ENCODE data around the gene FBXL5. TPM values are rescaled to one million over a fixed set of nuclear protein-coding genes. Genes with fewer than 3 reads are reported as not detected.
"Not testable (repeated sequence)": the region's sequence is repeated elsewhere in the genome, so short reads cannot be mapped to it uniquely, and the experiment has no call there.

Gene FBXL5
- total and polyA plus RNA-seq, 2 donors (not counting 1 experiment from before 2014, with no cell fraction given), result 21.2 to 41.0 TPM

DNA sequence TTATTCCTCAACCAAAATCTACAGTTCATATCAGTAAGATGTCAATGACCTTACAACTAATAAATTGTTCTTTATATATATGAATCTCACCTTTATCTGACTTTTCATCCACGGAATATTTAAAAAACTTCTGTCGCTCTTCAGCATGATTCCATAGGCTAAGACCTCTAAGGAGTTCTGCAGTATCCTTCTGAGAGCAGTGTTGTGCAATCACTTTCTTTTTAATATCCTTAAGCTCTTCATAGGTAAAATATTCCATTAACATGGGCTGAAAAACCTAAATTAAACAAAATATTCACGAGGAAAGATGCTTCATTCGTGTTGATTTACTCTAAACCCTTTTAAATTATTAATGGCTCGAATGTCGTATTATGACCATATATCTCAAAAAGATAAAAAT is 16.7 kb downstream of the FBXL5 start:
- DNase-seq (no peak), ATAC-seq (ENCODE audit: low read depth) (no peak)
- intact Hi-C loops (cut with micrococcal nuclease), result no loop called here
- H3K4me3 Mint-ChIP-seq, result no peak overlapping the region
- POLR2A ChIA-PET, result no interaction called here
- no CpG with 5 or more reads among the region's 6 CpGs for WGBS (ENCODE audit: insufficient coverage)
- Histone ChIP-seq H3K36me3 (replicated peaks in 1 of 2; ENCODE audit: control extremely low read depth in 1 of 2, control insufficient read depth in 1 of 2, extremely low read depth in 1 of 2, insufficient read depth in 2 of 2, low read length in 1 of 2) (peaks cover 4 to 31% of the 10 kb centered on the region in 2 experiments), H3K9me3 (ENCODE audit: control extremely low read depth in 1 of 3, control insufficient read depth in 2 of 3, insufficient read depth in 1 of 3, low read length in 2 of 3) (no peaks in the 10 kb centered on the region), H3K27me3 (replicated peaks in 1 of 4; ENCODE audit: control extremely low read depth in 1 of 4, control insufficient read depth in 3 of 4, insufficient read depth in 4 of 4, low read length in 3 of 4) (no peaks in the 10 kb centered on the region), H3K4me2 (replicated peaks; ENCODE audit: low read depth, low read length, poor library complexity, severe bottlenecking) (no peak overlapping the region), H3K27ac (ENCODE audit: low read length in 2 of 2) (no peak overlapping the region), H3K9ac (ENCODE audit: low read length) (no peak overlapping the region), H3K4me1 (ENCODE audit: control insufficient read depth in 2 of 2, insufficient read depth in 2 of 2, low read length in 2 of 2) (no peaks in the 10 kb centered on the region), H3K79me2 (ENCODE audit: control insufficient read depth, insufficient read depth, low read length) (peaks cover 22% of the 10 kb centered on the region), H4K20me1 (ENCODE audit: control insufficient read depth, insufficient read depth, low read length, poor library complexity, severe bottlenecking) (peaks cover 16% of the 10 kb centered on the region), H3K4me3 (ENCODE audit: control extremely low read depth in 1 of 5, extremely low read depth in 1 of 5, insufficient read depth in 1 of 5, low read depth in 2 of 5, low read length in 4 of 5) (no peak overlapping the region), H2AFZ (ENCODE audit: insufficient read depth, low read depth, low read length, poor library complexity, severe bottlenecking) (no peak overlapping the region)
- H3K27me3 Mint-ChIP-seq, result no peaks in the 10 kb centered on the region
- no peak overlapping the region for H3K27ac Mint-ChIP-seq
- peaks cover 1% of the 10 kb centered on the region for H3K4me1 Mint-ChIP-seq
- CTCF ChIA-PET, result interaction anchor here (1.1 kb wide), 1 partner anchor 11 kb away, joined by 3 read pairs; no protein-coding TSS in a partner anchor
- H3K9me3 Mint-ChIP-seq (ENCODE audit: insufficient read depth), result no peaks in the 10 kb centered on the region
- TF ChIP-seq, protein P1, sequence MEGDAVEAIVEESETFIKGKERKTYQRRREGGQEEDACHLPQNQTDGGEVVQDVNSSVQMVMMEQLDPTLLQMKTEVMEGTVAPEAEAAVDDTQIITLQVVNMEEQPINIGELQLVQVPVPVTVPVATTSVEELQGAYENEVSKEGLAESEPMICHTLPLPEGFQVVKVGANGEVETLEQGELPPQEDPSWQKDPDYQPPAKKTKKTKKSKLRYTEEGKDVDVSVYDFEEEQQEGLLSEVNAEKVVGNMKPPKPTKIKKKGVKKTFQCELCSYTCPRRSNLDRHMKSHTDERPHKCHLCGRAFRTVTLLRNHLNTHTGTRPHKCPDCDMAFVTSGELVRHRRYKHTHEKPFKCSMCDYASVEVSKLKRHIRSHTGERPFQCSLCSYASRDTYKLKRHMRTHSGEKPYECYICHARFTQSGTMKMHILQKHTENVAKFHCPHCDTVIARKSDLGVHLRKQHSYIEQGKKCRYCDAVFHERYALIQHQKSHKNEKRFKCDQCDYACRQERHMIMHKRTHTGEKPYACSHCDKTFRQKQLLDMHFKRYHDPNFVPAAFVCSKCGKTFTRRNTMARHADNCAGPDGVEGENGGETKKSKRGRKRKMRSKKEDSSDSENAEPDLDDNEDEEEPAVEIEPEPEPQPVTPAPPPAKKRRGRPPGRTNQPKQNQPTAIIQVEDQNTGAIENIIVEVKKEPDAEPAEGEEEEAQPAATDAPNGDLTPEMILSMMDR (IDR thresholded peaks at IDR 0.05), result no peak
- no peak for TF ChIP-seq EZH2 (IDR thresholded peaks at IDR 0.05; ENCODE audit: borderline replicate concordance, insufficient read depth, low read depth, low read length, poor library complexity, severe bottlenecking)

DNA sequence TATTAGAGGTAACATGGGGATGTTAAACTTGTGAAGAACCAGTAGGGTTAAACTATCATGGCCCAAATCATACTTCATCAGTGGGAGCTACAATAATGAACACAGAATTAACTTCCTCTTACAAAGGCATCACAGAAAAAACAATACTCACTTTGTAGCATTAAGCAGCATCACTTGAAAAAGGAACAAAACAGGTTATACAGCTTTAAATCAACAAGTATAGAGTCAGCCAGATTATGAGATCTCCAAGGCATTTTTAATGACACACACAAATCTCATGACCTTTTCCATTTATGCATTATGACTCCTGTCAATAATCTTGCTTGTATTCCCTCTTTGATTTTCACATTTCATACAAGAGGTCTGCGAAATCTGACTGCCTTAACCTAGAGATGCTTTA is 18.3 kb downstream of the FBXL5 start:
- peaks cover 4 to 37% of the 10 kb centered on the region in 2 experiments for H3K36me3 ChIP-seq (replicated peaks in 1 of 2; ENCODE audit: control extremely low read depth in 1 of 2, control insufficient read depth in 1 of 2, extremely low read depth in 1 of 2, insufficient read depth in 2 of 2, low read length in 1 of 2)
- no peak for TF ChIP-seq EZH2 (IDR thresholded peaks at IDR 0.05; ENCODE audit: borderline replicate concordance, insufficient read depth, low read depth, low read length, poor library complexity, severe bottlenecking)
- TF ChIP-seq, protein P1 (IDR thresholded peaks at IDR 0.05), result no peak
- no peak overlapping the region for H3K9ac ChIP-seq (ENCODE audit: low read length)
- no peaks in the 10 kb centered on the region for H3K4me1 ChIP-seq (ENCODE audit: control insufficient read depth in 2 of 2, insufficient read depth in 2 of 2, low read length in 2 of 2)
- no peak overlapping the region for H3K4me3 ChIP-seq (ENCODE audit: control extremely low read depth in 1 of 5, extremely low read depth in 1 of 5, insufficient read depth in 1 of 5, low read depth in 2 of 5, low read length in 4 of 5)
- DNase-seq, result no peak
- ChIA-PET CTCF (no interaction called here), POLR2A (no interaction called here)
- no peak overlapping the region for H2AFZ ChIP-seq (ENCODE audit: insufficient read depth, low read depth, low read length, poor library complexity, severe bottlenecking)
- H3K27me3 ChIP-seq (replicated peaks in 1 of 4; ENCODE audit: control extremely low read depth in 1 of 4, control insufficient read depth in 3 of 4, insufficient read depth in 4 of 4, low read length in 3 of 4), result no peaks in the 10 kb centered on the region
- ATAC-seq (ENCODE audit: low read depth), result no peak
- H3K4me3 Mint-ChIP-seq, result no peak overlapping the region
- H3K9me3 Mint-ChIP-seq (ENCODE audit: insufficient read depth), result no peaks in the 10 kb centered on the region
- H3K79me2 ChIP-seq (ENCODE audit: control insufficient read depth, insufficient read depth, low read length), result peaks cover 10% of the 10 kb centered on the region
- H3K9me3 ChIP-seq (ENCODE audit: control extremely low read depth in 1 of 3, control insufficient read depth in 2 of 3, insufficient read depth in 1 of 3, low read length in 2 of 3), result no peaks in the 10 kb centered on the region
- H3K4me1 Mint-ChIP-seq, result no peaks in the 10 kb centered on the region
- no peak overlapping the region for H3K27ac ChIP-seq (ENCODE audit: low read length in 2 of 2)
- intact Hi-C loops (cut with micrococcal nuclease), result no loop called here
- H4K20me1 ChIP-seq (ENCODE audit: control insufficient read depth, insufficient read depth, low read length, poor library complexity, severe bottlenecking), result peaks cover 7% of the 10 kb centered on the region
- no peak overlapping the region for H3K4me2 ChIP-seq (replicated peaks; ENCODE audit: low read depth, low read length, poor library complexity, severe bottlenecking)
- H3K27ac Mint-ChIP-seq, result no peak overlapping the region
- no peaks in the 10 kb centered on the region for H3K27me3 Mint-ChIP-seq
- WGBS (ENCODE audit: insufficient coverage), result no CpG with 5 or more reads among the region's 1 CpG

DNA sequence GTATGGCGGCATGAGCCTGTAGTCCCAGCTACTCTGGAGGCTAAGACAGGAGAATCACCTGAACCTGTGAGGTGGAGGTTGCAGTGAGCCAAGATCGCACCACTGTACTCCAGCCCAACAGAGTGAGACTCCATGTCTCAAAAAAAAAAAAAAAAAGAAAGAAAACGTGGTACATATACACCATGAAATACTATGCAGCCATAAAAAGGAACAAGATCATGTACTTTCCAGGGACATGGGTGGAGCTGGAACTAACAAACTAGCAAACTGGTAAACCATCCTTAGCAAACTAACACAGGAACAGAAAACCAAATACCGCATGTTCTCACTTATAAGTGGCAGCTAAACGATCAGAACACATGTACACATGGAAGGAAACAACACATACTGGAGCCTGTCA is 37.8 kb downstream of the FBXL5 start:
- intact Hi-C loops (cut with micrococcal nuclease); ATAC-seq (ENCODE audit: low read depth): not testable (repeated sequence)
- H3K4me1 Mint-ChIP-seq, result peaks cover 20% of the 10 kb centered on the region

More for the DNA sequence above, 37.8 kb downstream of the FBXL5 start:
- DNase-seq; H3K9me3 Mint-ChIP-seq (ENCODE audit: insufficient read depth); H3K4me1 ChIP-seq (ENCODE audit: control insufficient read depth in 2 of 2, insufficient read depth in 2 of 2, low read length in 2 of 2); H3K27ac Mint-ChIP-seq; H3K4me3 Mint-ChIP-seq; H3K4me3 ChIP-seq (ENCODE audit: control extremely low read depth in 1 of 5, extremely low read depth in 1 of 5, insufficient read depth in 1 of 5, low read depth in 2 of 5, low read length in 4 of 5); CTCF ChIA-PET; POLR2A ChIA-PET; H2AFZ ChIP-seq (ENCODE audit: insufficient read depth, low read depth, low read length, poor library complexity, severe bottlenecking); H3K4me2 ChIP-seq (replicated peaks; ENCODE audit: low read depth, low read length, poor library complexity, severe bottlenecking); H3K27me3 ChIP-seq (replicated peaks in 1 of 4; ENCODE audit: control extremely low read depth in 1 of 4, control insufficient read depth in 3 of 4, insufficient read depth in 4 of 4, low read length in 3 of 4); H3K27ac ChIP-seq (ENCODE audit: low read length in 2 of 2); H3K27me3 Mint-ChIP-seq; H3K9ac ChIP-seq (ENCODE audit: low read length): not testable (repeated sequence)
- Histone ChIP-seq H4K20me1 (ENCODE audit: control insufficient read depth, insufficient read depth, low read length, poor library complexity, severe bottlenecking) (peaks cover 50% of the 10 kb centered on the region), H3K79me2 (ENCODE audit: control insufficient read depth, insufficient read depth, low read length) (peaks cover 58% of the 10 kb centered on the region), H3K36me3 (replicated peaks in 1 of 2; ENCODE audit: control extremely low read depth in 1 of 2, control insufficient read depth in 1 of 2, extremely low read depth in 1 of 2, insufficient read depth in 2 of 2, low read length in 1 of 2) (peaks cover 12 to 29% of the 10 kb centered on the region in 2 experiments), H3K9me3 (ENCODE audit: control extremely low read depth in 1 of 3, control insufficient read depth in 2 of 3, insufficient read depth in 1 of 3, low read length in 2 of 3) (peaks cover 8 to 38% (median 22%) of the 10 kb centered on the region in 3 donors)
- WGBS (ENCODE audit: insufficient coverage), result no CpG with 5 or more reads among the region's 5 CpGs
